ENCODE measurements around the gene WDR72.
"Not testable (repeated sequence)": the region's sequence is repeated elsewhere in the genome, so short reads cannot be mapped to it uniquely, and the experiment has no call there.

GRCh38 chr15:53785241-53785640 is 25.8 kb upstream of the WDR72 start:
- TF ChIP-seq CTCF (IDR thresholded peaks at IDR 0.05; ENCODE audit: insufficient read depth, low read length); POLR2AphosphoS5 (IDR thresholded peaks at IDR 0.05; ENCODE audit: low read depth): not testable (repeated sequence)
